A673 (cell line): ENCODE results near the gene C9. TPM values are rescaled to one million over a fixed set of nuclear protein-coding genes. Genes with fewer than 3 reads are reported as not detected.
"Not testable (repeated sequence)": the region's sequence is repeated elsewhere in the genome, so short reads cannot be mapped to it uniquely, and the experiment has no call there.

ENCODE experiments used
- BruUV-seq: library from RNA; stranded (reverse); fragments of 400-500 nt; replicated peaks from 2 replicates; lab custom pipeline; 2021; lab: Mats Ljungman, UMichigan
- CTCF ChIA-PET: fragments of 300-600 bp; sonication (Branson Sonifier 250); formaldehyde crosslinking; loops from one replicate; lab custom pipeline; 2022; ENCODE audit warnings: antibody characterized with exemption; lab: Charles Lee
- POLR2A ChIA-PET: fragments of 300-600 bp; sonication (Branson Sonifier 250); formaldehyde crosslinking; loops from one replicate; lab custom pipeline; 2022; ENCODE audit warnings: antibody characterized with exemption; ENCODE audit not compliant: low non-redundant PET; lab: Charles Lee
- DNase-seq: peaks from one replicate; pipeline ENCODE4 v3.0.0-alpha.2; 2015; ENCODE audit warnings: low spot score
- H3K27ac ChIP-seq: fragments of 200-600 bp; sonication (generic); 2 replicates; pipeline ENCODE4 v1.5.1; 2016; ENCODE audit warnings: mixed run types, low read depth, mild to moderate bottlenecking, mixed read lengths, antibody characterized with exemption, low read length; ENCODE audit not compliant: poor library complexity, severe bottlenecking
- H3K27me3 ChIP-seq: fragments of 200-600 bp; sonication (generic); replicated peaks from 2 replicates; pipeline ENCODE4 v1.6.1; 2017; ENCODE audit warnings: mixed run types, low read depth, mild to moderate bottlenecking, mixed read lengths, antibody characterized with exemption, low read length; ENCODE audit not compliant: insufficient read depth, poor library complexity
- H3K36me3 ChIP-seq: fragments of 200-600 bp; sonication (generic); 2 replicates; pipeline ENCODE4 v1.6.1; 2016; ENCODE audit warnings: mixed run types, mild to moderate bottlenecking, mixed read lengths, antibody characterized with exemption, low read length; ENCODE audit not compliant: insufficient read depth, poor library complexity, severe bottlenecking
- H3K4me1 ChIP-seq: fragments of 200-600 bp; sonication (generic); 2 replicates; pipeline ENCODE4 v1.6.1; 2017; ENCODE audit warnings: mixed run types, mild to moderate bottlenecking, mixed read lengths, antibody characterized with exemption, low read length; ENCODE audit not compliant: insufficient read depth, poor library complexity, severe bottlenecking
- H3K4me3 ChIP-seq: fragments of 200-600 bp; sonication (generic); 2 replicates; pipeline ENCODE4 v1.5.1; 2016; ENCODE audit warnings: low read depth, mixed run types, mild to moderate bottlenecking, mixed read lengths, low read length; ENCODE audit not compliant: poor library complexity, severe bottlenecking
- H3K9me3 ChIP-seq: fragments of 200-600 bp; sonication (generic); 2 replicates; pipeline ENCODE4 v1.6.1; 2016; ENCODE audit warnings: mixed run types, low read depth, mild to moderate bottlenecking, mixed read lengths, antibody characterized with exemption, low read length; ENCODE audit not compliant: poor library complexity, severe bottlenecking
- CTCF ChIP-seq: fragments of 300-800, 200-600 bp; sonication (generic); conservative IDR thresholded peaks from 2 replicates; pipeline ENCODE4 v1.5.1; 2017; ENCODE audit warnings: low read depth, mild to moderate bottlenecking, antibody characterized with exemption, low read length, moderate library complexity, mixed read lengths
- EZH2 ChIP-seq: fragments of 200-600 bp; sonication (generic); IDR thresholded peaks from 2 replicates; pipeline ENCODE4 v1.6.1; 2017; ENCODE audit warnings: borderline replicate concordance, low read depth, mild to moderate bottlenecking, mixed read lengths, antibody characterized with exemption, low read length; ENCODE audit not compliant: poor library complexity, severe bottlenecking
- intact Hi-C: fragments of 100-400 bp; cut with micrococcal nuclease; formaldehyde crosslinking; loops from one replicate; pipeline ENCODE4 v1.10.0; 2022; ENCODE audit not compliant: unreplicated experiment
- total RNA-seq: library from RNA; stranded (reverse); gene quantifications from 2 replicates; pipeline ENCODE4 v1.2.3, GENCODE V29; 2021

The C9 gene
- total RNA-seq, 1 experiment from 2014 or later: not detected

GRCh38 chr5:39340506-39340905, 23.8 kb downstream of the C9 start:
- DNase-seq: no peak
- TF ChIP-seq CTCF (no peak), EZH2 (no peak)
- no peaks in the 10 kb centered on the region for H3K27me3 ChIP-seq
- no peaks in the 10 kb centered on the region for H3K36me3 ChIP-seq
- ChIA-PET POLR2A (no interaction called here), CTCF (no interaction called here)
- intact Hi-C loops: no loop called here
- no peak overlapping the region for H3K27ac ChIP-seq
- H3K4me3 ChIP-seq: no peak overlapping the region
- no TSS peak for BruUV-seq
- H3K4me1 ChIP-seq: no peaks in the 10 kb centered on the region
- no peaks in the 10 kb centered on the region for H3K9me3 ChIP-seq

GRCh38 chr5:39337252-39337915, 26.9 kb downstream of the C9 start:
- no peaks in the 10 kb centered on the region for H3K9me3 ChIP-seq
- no peaks in the 10 kb centered on the region for H3K36me3 ChIP-seq
- H3K4me3 ChIP-seq: no peak overlapping the region
- BruUV-seq: no TSS peak
- H3K4me1 ChIP-seq: no peaks in the 10 kb centered on the region
- CTCF ChIA-PET: no interaction called here
- DNase-seq: no peak
- POLR2A ChIA-PET: no interaction called here
- intact Hi-C loops: no loop called here
- no peak for TF ChIP-seq CTCF
- no peak for TF ChIP-seq EZH2
- no peak overlapping the region for H3K27ac ChIP-seq
- no peaks in the 10 kb centered on the region for H3K27me3 ChIP-seq

- H3K9me3 ChIP-seq, H3K36me3 ChIP-seq, H3K4me1 ChIP-seq, POLR2A ChIA-PET, H3K4me3 ChIP-seq, BruUV-seq, H3K27ac ChIP-seq, DNase-seq, intact Hi-C loops, CTCF ChIA-PET, H3K27me3 ChIP-seq: not testable (repeated sequence)
These were observed 30.0 kb downstream of the C9 start for GRCh38 chr5:39334296-39334695.

- TF ChIP-seq CTCF (no peak), EZH2 (no peak)
- Histone ChIP-seq H3K27ac (no peak overlapping the region), H3K9me3 (no peaks in the 10 kb centered on the region), H3K4me1 (no peaks in the 10 kb centered on the region), H3K27me3 (no peaks in the 10 kb centered on the region), H3K4me3 (no peak overlapping the region), H3K36me3 (no peaks in the 10 kb centered on the region)
- ChIA-PET POLR2A (no interaction called here), CTCF (no interaction called here)
- intact Hi-C loops: no loop called here
- DNase-seq: no peak
- BruUV-seq: no TSS peak
These were observed 31.2 kb downstream of the C9 start for GRCh38 chr5:39333104-39333503.
